Hepatocyte (in vitro differentiated cells): ENCODE results near the gene LGALS12. TPM values are rescaled to one million over a fixed set of nuclear protein-coding genes. Genes with fewer than 3 reads are reported as not detected.

Source experiments
- DNase-seq: peaks from one replicate; pipeline ENCODE4 v3.0.0-alpha.2; 2016; ENCODE audit warnings: low spot score
- H2AFZ ChIP-seq: fragments of 200-600 bp; sonication (generic); 2 replicates; pipeline ENCODE4 v1.6.0; 2016; ENCODE audit warnings: antibody characterized with exemption, mild to moderate bottlenecking
- H3K27ac ChIP-seq: fragments of 200-600 bp; sonication (generic); 2 replicates; pipeline ENCODE4 v1.5.1; 2016; ENCODE audit warnings: mild to moderate bottlenecking
- H3K27me3 ChIP-seq: fragments of 200-600 bp; sonication (generic); 2 replicates; pipeline ENCODE4 v1.6.1; 2016
- H3K36me3 ChIP-seq: fragments of 200-600 bp; sonication (generic); replicated peaks from 2 replicates; pipeline ENCODE4 v1.5.1; 2016; ENCODE audit warnings: low read depth; ENCODE audit not compliant: insufficient read depth
- H3K4me1 ChIP-seq: fragments of 200-600 bp; sonication (generic); 2 replicates; pipeline ENCODE4 v1.5.1; 2016; ENCODE audit warnings: mild to moderate bottlenecking, moderate library complexity; ENCODE audit not compliant: insufficient read depth
- H3K4me2 ChIP-seq: fragments of 200-600 bp; sonication (generic); 2 replicates; pipeline ENCODE4 v1.6.0; 2016
- H3K4me3 ChIP-seq: fragments of 200-600 bp; sonication (generic); 2 replicates; pipeline ENCODE4 v1.5.1; 2016; ENCODE audit warnings: mild to moderate bottlenecking
- H3K79me2 ChIP-seq: fragments of 200-600 bp; sonication (generic); 2 replicates; pipeline ENCODE4 v1.6.0; 2017; ENCODE audit warnings: mild to moderate bottlenecking
- H3K9me2 ChIP-seq: fragments of 200-600 bp; sonication (generic); replicated peaks from 2 replicates; pipeline ENCODE4 v1.6.0; 2017; ENCODE audit warnings: mild to moderate bottlenecking; ENCODE audit not compliant: insufficient read depth
- H3K9me3 ChIP-seq: fragments of 200-600 bp; sonication (generic); 2 replicates; pipeline ENCODE4 v1.5.1; 2016; ENCODE audit warnings: low read depth, mild to moderate bottlenecking
- H4K20me1 ChIP-seq: fragments of 200-600 bp; sonication (generic); 2 replicates; pipeline ENCODE4 v1.6.0; 2016; ENCODE audit warnings: mild to moderate bottlenecking; ENCODE audit not compliant: insufficient read depth, poor library complexity, severe bottlenecking
- CTCF ChIP-seq: fragments of 200-600 bp; sonication (generic); IDR thresholded peaks from 2 replicates; pipeline ENCODE4 v1.5.1; 2016; ENCODE audit warnings: antibody characterized with exemption, mild to moderate bottlenecking; ENCODE audit not compliant: poor library complexity
- EZH2 ChIP-seq: fragments of 200-600 bp; sonication (generic); IDR thresholded peaks from 2 replicates; pipeline ENCODE4 v1.6.1; 2016; ENCODE audit warnings: antibody characterized with exemption, mild to moderate bottlenecking, borderline replicate concordance
- EZH2phosphoT487 ChIP-seq: fragments of 200-600 bp; sonication (generic); IDR thresholded peaks from one replicate; pipeline ENCODE4 v1.6.1; 2018; ENCODE audit warnings: antibody characterized with exemption, mild to moderate bottlenecking, low read depth, moderate library complexity; ENCODE audit not compliant: unreplicated experiment, severe bottlenecking
- WGBS: methylation state at CpG from one replicate; pipeline ENCODE4 v1.1.6; 2016; ENCODE audit warnings: low lambda C conversion rate; ENCODE audit errors: missing lambda C conversion rate; 5-methylcytosine and 5-hydroxymethylcytosine counted together
- polyA plus RNA-seq: library from polyadenylated mRNA; unstranded; fragments of >200 nt; fragmentation: Nextera tagmentation; extraction: Ambion mirVana; gene quantifications from 2 replicates; pipeline ENCODE4 v1.2.1, GENCODE V29; 2016
- total RNA-seq: library from RNA; depleted of rRNA; stranded (reverse); fragments of >200 nt; gene quantifications from 2 replicates; pipeline ENCODE4 v1.2.3, GENCODE V29; 2014

The LGALS12 gene
- total and polyA plus RNA-seq, 2 experiments from 2014 or later = not detected

GRCh38 chr11:63534895-63535461, 29.1 kb downstream of the LGALS12 start:
- no peak overlapping the region for H2AFZ ChIP-seq

GRCh38 chr11:63535734-63536133, 29.9 kb downstream of the LGALS12 start:
- no peak for DNase-seq
- H3K9me3 ChIP-seq = no peaks in the 10 kb centered on the region
- TF ChIP-seq CTCF (no peak), EZH2phosphoT487 (no peak), EZH2 (no peak)
- no peak overlapping the region for H3K4me3 ChIP-seq
- H2AFZ ChIP-seq = no peak overlapping the region
- no peaks in the 10 kb centered on the region for H3K36me3 ChIP-seq
- H4K20me1 ChIP-seq = no peaks in the 10 kb centered on the region
- 89% methylated on average over 1 of the region's 1 CpG for WGBS
- H3K79me2 ChIP-seq = no peaks in the 10 kb centered on the region
- H3K27me3 ChIP-seq = no peaks in the 10 kb centered on the region
- H3K4me2 ChIP-seq = no peak overlapping the region
- H3K4me1 ChIP-seq = peaks cover 20% of the 10 kb centered on the region
- no peaks in the 10 kb centered on the region for H3K9me2 ChIP-seq
- no peak overlapping the region for H3K27ac ChIP-seq

More at GRCh38 chr11:63534895-63535461, 29.1 kb downstream of the LGALS12 start:
- WGBS = 78% methylated on average over 5 of the region's 5 CpGs
- H3K4me3 ChIP-seq = no peak overlapping the region
- no peak for DNase-seq
- peaks cover 22% of the 10 kb centered on the region for H3K4me1 ChIP-seq
- H3K27ac ChIP-seq = peak overlapping the region; percentile 52
- no peaks in the 10 kb centered on the region for H3K36me3 ChIP-seq
- H3K4me2 ChIP-seq = no peak overlapping the region
- no peaks in the 10 kb centered on the region for H4K20me1 ChIP-seq
- no peak for TF ChIP-seq CTCF
- no peak for TF ChIP-seq EZH2phosphoT487
- no peak for TF ChIP-seq EZH2
- no peaks in the 10 kb centered on the region for H3K27me3 ChIP-seq
- H3K79me2 ChIP-seq = no peaks in the 10 kb centered on the region
- H3K9me2 ChIP-seq = no peaks in the 10 kb centered on the region
- no peaks in the 10 kb centered on the region for H3K9me3 ChIP-seq

- H3K9me3 ChIP-seq = no peaks in the 10 kb centered on the region
- peak within 1 kb of the TSS; percentile 21 for H3K27ac ChIP-seq
- H3K9me2 ChIP-seq = no peaks in the 10 kb centered on the region
- H3K4me3 ChIP-seq = no peak within 1 kb of the TSS
- WGBS = 77% methylated on average over 10 of the region's 10 CpGs
- TF ChIP-seq CTCF (no peak), EZH2phosphoT487 (no peak), EZH2 (no peak)
- no peaks in the 10 kb centered on the region for H3K36me3 ChIP-seq
- H3K27me3 ChIP-seq = no peaks in the 10 kb centered on the region
- peak within 1 kb of the TSS; percentile 17 for H2AFZ ChIP-seq
- peaks cover 12% of the 10 kb centered on the region for H3K4me1 ChIP-seq
- peak within 1 kb of the TSS; percentile 65 for H3K4me2 ChIP-seq
- H4K20me1 ChIP-seq = no peaks in the 10 kb centered on the region
- DNase-seq = peak; percentile 50
- H3K79me2 ChIP-seq = no peaks in the 10 kb centered on the region
Measured at GRCh38 chr11:63536669-63537292, 30.9 kb downstream of the LGALS12 start, which contains the start of gene PLAAT4. PLAAT4 (plus strand) TSS chr11:63536808; CDS start chr11:63536869, 61 bp downstream.
